ENCODE measurements around the gene TBL1X. TPM values are rescaled to one million over a fixed set of nuclear protein-coding genes. Genes with fewer than 3 reads are reported as not detected.

Gene TBL1X
- polyA plus RNA-seq, 1 donor (not counting 4 experiments of a cell fraction or from before 2014, with no cell fraction given) = 2.2 TPM

- Histone ChIP-seq H3K4me3 (ENCODE audit: control insufficient read depth in 2 of 3, extremely low read depth in 1 of 3, insufficient read depth in 2 of 3, low read depth in 1 of 3, low read length in 3 of 3) (no peak overlapping the region), H2AFZ (ENCODE audit: control insufficient read depth, low read length) (no peak overlapping the region), H3K27ac (ENCODE audit: control insufficient read depth, insufficient read depth, low read length) (no peak overlapping the region), H4K20me1 (ENCODE audit: control insufficient read depth, extremely low read depth, insufficient read depth, low read length) (no peaks in the 10 kb centered on the region), H3K4me2 (ENCODE audit: control insufficient read depth, extremely low read depth, insufficient read depth, low read depth, low read length) (no peak overlapping the region), H3K9me1 (ENCODE audit: control insufficient read depth, extremely low read depth, insufficient read depth, low read length) (no peaks in the 10 kb centered on the region), H3K9ac (ENCODE audit: control insufficient read depth, extremely low read depth, insufficient read depth, low read length) (no peak overlapping the region), H3K79me2 (ENCODE audit: control insufficient read depth, insufficient read depth, low read length) (no peaks in the 10 kb centered on the region), H3K4me1 (ENCODE audit: control insufficient read depth, extremely low read depth, insufficient read depth, low read length) (no peaks in the 10 kb centered on the region), H3K27me3 (ENCODE audit: control insufficient read depth, extremely low read depth, insufficient read depth, low read length) (no peaks in the 10 kb centered on the region), H3K9me3 (ENCODE audit: control insufficient read depth, low read depth, low read length) (no peaks in the 10 kb centered on the region), H3K36me3 (ENCODE audit: control insufficient read depth in 2 of 2, extremely low read depth in 1 of 2, insufficient read depth in 2 of 2, low read length in 2 of 2) (no peaks in the 10 kb centered on the region)
- dilution Hi-C loops (cut with MboI; ENCODE audit: extremely low pct_ligation_motif_present, low sequenced_read_pairs) = no loop called here
- TF ChIP-seq CTCF (optimal IDR thresholded peaks at IDR 0.05 in 1 of 3, IDR thresholded peaks at IDR 0.05 in 1 of 3, conservative IDR thresholded peaks at IDR 0.05 in 1 of 3; ENCODE audit: extremely low read depth in 1 of 3, insufficient read depth in 2 of 3, low read length in 3 of 3) (no peak), EZH2 (IDR thresholded peaks at IDR 0.05; ENCODE audit: low read length) (no peak)
- FAIRE-seq (no peak), DNase-seq (ENCODE audit: low read depth, low spot score) (no peak)
Measured at GRCh38 chrX:9642270-9642995, 177.6 kb downstream of the TBL1X start.

- Histone ChIP-seq H2AFZ (ENCODE audit: control insufficient read depth, low read length) (no peak overlapping the region), H3K79me2 (ENCODE audit: control insufficient read depth, insufficient read depth, low read length) (no peaks in the 10 kb centered on the region), H3K27ac (ENCODE audit: control insufficient read depth, insufficient read depth, low read length) (no peak overlapping the region), H3K4me2 (ENCODE audit: control insufficient read depth, extremely low read depth, insufficient read depth, low read depth, low read length) (no peak overlapping the region), H3K27me3 (ENCODE audit: control insufficient read depth, extremely low read depth, insufficient read depth, low read length) (no peaks in the 10 kb centered on the region), H3K9ac (ENCODE audit: control insufficient read depth, extremely low read depth, insufficient read depth, low read length) (no peak overlapping the region), H3K4me3 (ENCODE audit: control insufficient read depth in 2 of 3, extremely low read depth in 1 of 3, insufficient read depth in 2 of 3, low read depth in 1 of 3, low read length in 3 of 3) (no peak overlapping the region), H4K20me1 (ENCODE audit: control insufficient read depth, extremely low read depth, insufficient read depth, low read length) (no peaks in the 10 kb centered on the region), H3K9me3 (ENCODE audit: control insufficient read depth, low read depth, low read length) (no peaks in the 10 kb centered on the region), H3K9me1 (ENCODE audit: control insufficient read depth, extremely low read depth, insufficient read depth, low read length) (no peaks in the 10 kb centered on the region), H3K36me3 (ENCODE audit: control insufficient read depth in 2 of 2, extremely low read depth in 1 of 2, insufficient read depth in 2 of 2, low read length in 2 of 2) (no peaks in the 10 kb centered on the region), H3K4me1 (ENCODE audit: control insufficient read depth, extremely low read depth, insufficient read depth, low read length) (no peaks in the 10 kb centered on the region)
- dilution Hi-C loops (cut with MboI; ENCODE audit: extremely low pct_ligation_motif_present, low sequenced_read_pairs) = no loop called here
- FAIRE-seq (no peak), DNase-seq (ENCODE audit: low read depth, low spot score) (no peak)
- TF ChIP-seq CTCF (optimal IDR thresholded peaks at IDR 0.05 in 1 of 3, IDR thresholded peaks at IDR 0.05 in 1 of 3, conservative IDR thresholded peaks at IDR 0.05 in 1 of 3; ENCODE audit: extremely low read depth in 1 of 3, insufficient read depth in 2 of 3, low read length in 3 of 3) = no peak
- no peak for TF ChIP-seq EZH2 (IDR thresholded peaks at IDR 0.05; ENCODE audit: low read length)
Measured at GRCh38 chrX:9643807-9644206, 178.9 kb downstream of the TBL1X start.

Measured in keratinocyte (primary cell).